GM21526 (cell line): ENCODE data around the gene RABL3.
"Not testable (repeated sequence)": the region's sequence is repeated elsewhere in the genome, so short reads cannot be mapped to it uniquely, and the experiment has no call there.

ENCODE experiments used
- ATAC-seq: cut with Tn5 transposase; IDR thresholded peaks from one replicate; pipeline ENCODE4 v1.9.1; 2021; ENCODE audit warnings: moderate library complexity; ENCODE audit not compliant: unreplicated experiment, low FRiP score

RABL3 gene

GRCh38 chr3:120742198-120742848 lies at the start of gene RABL3, which contains the start of gene GTF2E1:
Gene RABL3 (minus strand): TSS chr3:120742516. CDS start chr3:120742507, 9 bp downstream.
Gene GTF2E1 (plus strand): TSS chr3:120742744. CDS start chr3:120750553, 7,809 bp downstream.
- ATAC-seq: peak; percentile 98

GRCh38 chr3:120791913-120792312 lies 49.6 kb upstream of the RABL3 start:
- no peak for ATAC-seq

GRCh38 chr3:120791010-120791409 lies 48.7 kb upstream of the RABL3 start:
- ATAC-seq: no peak

GRCh38 chr3:120785832-120786231 lies 43.5 kb upstream of the RABL3 start:
- ATAC-seq: peak; percentile 66

- peak; percentile 93 for ATAC-seq
Observed at GRCh38 chr3:120780977-120781376, 38.7 kb upstream of the RABL3 start.

- no peak for ATAC-seq
Observed at GRCh38 chr3:120778776-120779175, 36.5 kb upstream of the RABL3 start.

- ATAC-seq: no peak
Observed at GRCh38 chr3:120775411-120775810, 33.1 kb upstream of the RABL3 start.

- ATAC-seq: no peak
Observed at GRCh38 chr3:120773932-120774331, 31.6 kb upstream of the RABL3 start.

GRCh38 chr3:120772081-120772480 lies 29.8 kb upstream of the RABL3 start:
- ATAC-seq: no peak

- no peak for ATAC-seq
Observed at GRCh38 chr3:120770891-120771290, 28.6 kb upstream of the RABL3 start.

- no peak for ATAC-seq
Observed at GRCh38 chr3:120769436-120769835, 27.1 kb upstream of the RABL3 start.

- no peak for ATAC-seq
Observed at GRCh38 chr3:120767106-120767505, 24.8 kb upstream of the RABL3 start.

- ATAC-seq: no peak
Observed at GRCh38 chr3:120766576-120766975, 24.3 kb upstream of the RABL3 start.

- peak; percentile 57 for ATAC-seq
Observed at GRCh38 chr3:120765830-120766493, 23.6 kb upstream of the RABL3 start.

GRCh38 chr3:120764206-120764605 lies 21.9 kb upstream of the RABL3 start:
- no peak for ATAC-seq

GRCh38 chr3:120763601-120764000 lies 21.3 kb upstream of the RABL3 start:
- ATAC-seq: peak; percentile 66

- ATAC-seq: no peak
Observed at GRCh38 chr3:120762615-120763014, 20.3 kb upstream of the RABL3 start.

GRCh38 chr3:120758551-120758950 lies 16.2 kb upstream of the RABL3 start:
- not testable (repeated sequence) for ATAC-seq

GRCh38 chr3:120756061-120756460 lies 13.7 kb upstream of the RABL3 start:
- ATAC-seq: no peak

- ATAC-seq: no peak
Observed at GRCh38 chr3:120753810-120754209, 11.5 kb upstream of the RABL3 start.

GRCh38 chr3:120752865-120753264 lies 10.5 kb upstream of the RABL3 start:
- no peak for ATAC-seq

- no peak for ATAC-seq
Observed at GRCh38 chr3:120752230-120752629, 9.9 kb upstream of the RABL3 start.
